HK-2 (cell line): ENCODE measurements around the gene NADK2.

Experiments used
- DNase-seq: peaks from one replicate; pipeline ENCODE4 v3.0.0-alpha.2; 2018; ENCODE audit not compliant: unreplicated experiment

Gene NADK2

DNA sequence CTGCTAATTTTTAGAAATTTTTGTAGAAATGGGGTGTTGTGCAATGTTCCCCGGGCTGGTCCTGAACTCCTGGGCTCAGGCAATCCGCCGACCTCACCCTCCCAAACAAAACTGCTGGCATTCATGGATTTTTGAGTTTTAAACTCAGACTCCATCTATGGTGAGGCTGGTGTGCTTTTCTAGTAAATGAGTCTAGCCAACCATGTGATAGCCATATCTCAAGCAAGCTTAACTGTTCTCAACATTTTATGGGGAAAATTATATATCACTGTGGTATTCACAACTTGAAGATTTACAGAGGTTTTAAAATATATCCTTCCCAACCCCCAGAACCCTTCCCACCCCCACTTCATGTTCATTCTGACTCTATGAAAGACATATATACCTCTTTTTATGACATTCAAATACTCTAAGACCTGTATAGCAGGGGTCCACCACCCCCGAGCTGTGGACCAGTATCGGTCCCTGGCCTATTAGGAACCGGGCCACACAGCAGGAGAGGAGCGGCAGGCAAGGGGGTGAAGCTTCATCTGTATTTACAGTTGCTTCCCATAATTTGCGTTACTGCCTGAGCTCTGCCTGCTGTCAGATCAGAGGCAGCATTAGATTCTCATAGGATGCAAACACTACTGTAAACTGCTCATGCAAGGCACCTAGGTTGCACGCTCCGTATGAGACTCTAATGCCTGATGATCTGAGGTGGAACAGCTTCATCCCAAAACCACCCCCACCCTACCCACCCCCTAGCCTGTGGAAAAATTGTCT lies 4.5 kb upstream of the NADK2 start:
- no peak for DNase-seq

- no peak for DNase-seq
These were observed 2.4 kb upstream of the NADK2 start for GRCh38 chr5:36244076-36244475.

DNA sequence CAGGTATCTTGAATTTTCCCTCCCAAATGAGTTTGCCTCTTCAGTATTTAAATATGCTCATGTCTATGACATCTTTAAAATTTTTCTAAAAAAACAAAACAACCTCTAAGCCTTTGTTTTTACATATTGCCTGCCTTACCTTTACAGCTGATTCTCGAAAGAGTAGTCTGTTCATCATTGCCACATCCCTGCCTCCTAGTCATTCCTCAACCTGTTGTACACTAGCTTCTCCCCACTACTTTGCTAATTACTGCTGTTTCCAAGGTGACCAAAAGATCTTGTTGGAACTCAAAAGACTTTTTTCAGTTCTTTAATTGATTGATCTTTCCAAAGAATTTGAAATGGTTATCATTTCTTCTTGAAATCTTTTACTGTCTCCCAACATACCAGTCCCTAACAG lies 1.9 kb upstream of the NADK2 start:
- no peak for DNase-seq

GRCh38 chr5:36242534-36243485 lies 1.1 kb upstream of the NADK2 start:
- no peak for DNase-seq

GRCh38 chr5:36240779-36241630 lies 720 bp downstream of the NADK2 start:
- DNase-seq = peak; percentile 62

DNA sequence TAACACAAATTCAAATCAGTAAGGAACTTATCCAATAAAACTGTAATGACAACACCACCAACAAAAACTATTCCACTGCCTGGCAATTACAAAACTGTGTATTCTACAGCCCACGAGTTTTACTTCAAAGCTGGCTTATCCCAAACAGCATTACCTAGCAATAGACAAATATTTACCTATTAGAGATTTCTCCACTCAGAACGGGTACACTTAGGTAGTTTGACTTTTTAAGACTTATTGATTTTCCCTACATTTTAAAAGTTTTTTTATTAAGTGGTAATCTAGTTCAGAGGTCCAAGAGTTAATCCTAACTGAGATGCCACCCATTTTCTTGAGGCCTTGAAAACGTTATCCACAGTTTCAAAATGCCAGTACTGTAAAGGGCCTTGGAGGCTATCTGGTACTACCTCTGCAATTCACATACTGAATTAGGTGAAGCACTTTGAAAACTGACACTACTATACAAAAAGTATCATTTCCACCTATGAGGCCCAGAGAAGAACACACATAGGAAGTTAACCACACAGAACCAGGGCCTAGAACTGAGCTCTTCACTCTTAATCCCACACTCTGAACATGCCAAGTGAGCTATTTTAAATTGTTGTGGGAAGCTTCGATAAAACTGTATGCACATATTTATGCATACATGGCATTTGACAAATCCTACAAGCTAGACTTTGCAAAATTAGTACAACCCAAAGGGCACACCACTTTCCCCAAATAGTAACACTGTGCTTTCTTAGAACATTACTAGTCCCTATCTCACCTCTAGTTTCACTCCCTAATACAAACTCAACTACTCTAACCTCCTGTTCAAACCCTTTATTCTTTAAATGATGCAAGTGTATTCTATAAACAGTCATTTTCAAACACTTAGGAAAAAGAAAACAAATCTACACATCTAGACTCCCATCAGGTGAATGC lies 2.1 kb downstream of the NADK2 start:
- no peak for DNase-seq

DNA sequence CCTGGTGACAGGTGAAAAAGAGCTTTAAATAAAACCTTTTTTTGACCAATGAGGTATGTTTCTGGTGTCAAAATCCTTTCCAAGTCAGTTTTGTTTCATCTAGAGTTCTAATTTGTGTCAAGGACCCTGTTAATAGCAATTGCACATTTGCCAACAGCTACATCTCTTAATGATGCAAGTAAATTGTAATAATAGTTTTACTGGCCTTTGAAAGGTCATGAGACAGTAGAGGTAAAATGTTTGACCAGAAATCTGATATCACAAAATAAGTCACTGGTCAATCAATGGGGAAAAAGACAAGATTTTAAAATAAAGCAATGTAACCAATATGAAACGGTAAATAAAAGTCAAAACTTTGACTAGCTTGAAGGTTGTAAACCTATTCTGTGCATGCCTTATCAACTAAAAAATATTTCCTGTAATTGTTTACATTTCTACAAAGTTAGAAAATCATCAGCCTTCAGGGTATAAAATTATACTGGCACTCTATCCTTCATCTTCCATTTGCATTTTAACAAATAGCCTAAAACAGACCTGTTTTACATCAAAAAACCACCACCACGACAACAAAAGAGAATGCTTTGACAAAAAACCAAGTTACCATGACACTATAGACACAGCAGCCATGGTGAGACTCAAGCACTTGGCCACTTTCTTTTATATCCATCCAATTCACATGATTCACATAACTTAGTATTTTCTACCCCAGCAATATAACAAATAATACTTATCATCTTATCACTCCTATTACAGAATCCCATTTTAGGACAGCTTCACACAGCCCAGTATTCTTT lies 3.0 kb downstream of the NADK2 start:
- no peak for DNase-seq

DNA sequence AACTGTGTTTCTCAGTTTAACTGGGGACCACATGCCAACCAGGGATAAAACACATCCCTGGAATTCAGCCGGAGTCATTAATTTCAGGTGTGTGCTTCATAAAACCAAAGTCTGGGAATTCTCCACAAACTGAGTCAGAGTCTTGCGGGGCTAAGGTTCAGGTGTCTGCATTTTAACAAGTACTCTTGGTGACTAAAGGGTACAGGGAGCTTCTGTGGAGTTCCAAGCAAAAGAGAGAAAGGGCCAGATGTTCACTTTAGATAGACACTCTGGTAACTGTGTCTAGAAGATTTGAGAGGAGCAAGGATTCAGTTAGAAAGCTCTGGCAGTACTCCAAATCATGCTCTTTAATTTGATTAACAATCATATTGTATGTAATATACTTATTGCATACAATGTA lies 4.0 kb downstream of the NADK2 start:
- no peak for DNase-seq

DNA sequence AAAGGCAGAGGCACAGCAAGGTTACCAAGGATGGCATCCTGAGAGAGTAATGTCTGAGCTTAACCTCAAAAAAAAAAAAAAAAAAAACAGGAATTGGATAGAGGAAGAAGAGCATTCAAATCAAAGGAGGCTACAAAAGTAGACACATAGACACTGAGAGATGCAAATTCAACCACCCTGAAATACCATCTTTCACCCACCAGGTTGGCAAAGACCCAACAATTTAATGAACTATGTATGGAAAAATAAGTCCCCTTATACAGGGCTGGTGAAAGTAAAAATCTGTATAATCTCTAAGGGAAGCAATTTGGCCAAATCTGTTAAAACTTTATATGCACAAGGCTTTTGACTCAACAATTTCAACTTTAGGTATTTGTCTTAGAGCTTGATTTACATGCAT lies 4.9 kb downstream of the NADK2 start:
- DNase-seq = no peak

GRCh38 chr5:36232533-36232932 lies 9.2 kb downstream of the NADK2 start:
- no peak for DNase-seq

- DNase-seq = no peak
These were observed 11.5 kb downstream of the NADK2 start for GRCh38 chr5:36230151-36230790.

GRCh38 chr5:36228505-36228904 lies 13.2 kb downstream of the NADK2 start:
- no peak for DNase-seq

- DNase-seq = no peak
These were observed 14.7 kb downstream of the NADK2 start for GRCh38 chr5:36227046-36227445.

GRCh38 chr5:36222620-36223019 lies 19.1 kb downstream of the NADK2 start:
- DNase-seq = no peak

GRCh38 chr5:36217988-36218387 lies 23.7 kb downstream of the NADK2 start:
- DNase-seq = no peak

DNA sequence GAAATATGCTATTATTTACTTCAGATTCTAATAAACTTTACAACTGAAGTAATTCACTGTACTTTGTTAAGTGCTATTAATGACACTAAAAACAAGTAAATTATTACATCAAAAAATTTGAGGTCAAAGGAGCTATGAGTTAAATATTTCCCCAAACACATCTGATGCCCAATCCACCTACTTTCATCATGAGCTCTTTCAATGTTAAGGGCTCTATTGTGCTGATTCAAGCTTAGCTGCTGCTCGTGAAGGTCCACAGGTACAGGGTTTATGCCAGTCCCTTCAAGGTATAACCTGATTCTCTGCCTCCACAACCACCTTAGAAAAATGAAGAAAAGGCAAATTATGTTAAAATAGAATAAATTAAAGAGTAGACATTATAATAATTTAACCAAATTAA lies 24.2 kb downstream of the NADK2 start:
- no peak for DNase-seq

DNA sequence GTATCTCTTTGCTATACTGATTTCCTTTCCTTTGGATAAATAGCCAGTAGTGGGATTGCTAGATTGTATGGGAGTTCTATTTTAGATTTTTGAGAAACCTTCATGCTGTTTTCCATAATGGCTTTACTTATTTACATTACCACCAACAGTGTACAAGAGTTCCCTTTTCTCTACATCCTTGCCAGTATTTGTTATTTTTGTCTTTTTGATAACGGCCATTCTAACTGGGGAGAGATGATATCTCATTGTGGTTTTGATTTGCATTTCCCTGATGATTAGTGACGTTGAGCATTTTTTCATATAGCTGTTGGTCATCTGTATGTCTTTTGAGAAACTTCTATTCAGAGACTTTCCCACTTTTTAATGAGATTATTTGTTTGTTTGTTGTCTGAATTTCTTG lies 25.8 kb downstream of the NADK2 start:
- DNase-seq = no peak

- DNase-seq = no peak
These were observed 27.3 kb downstream of the NADK2 start for GRCh38 chr5:36214436-36214835.

DNA sequence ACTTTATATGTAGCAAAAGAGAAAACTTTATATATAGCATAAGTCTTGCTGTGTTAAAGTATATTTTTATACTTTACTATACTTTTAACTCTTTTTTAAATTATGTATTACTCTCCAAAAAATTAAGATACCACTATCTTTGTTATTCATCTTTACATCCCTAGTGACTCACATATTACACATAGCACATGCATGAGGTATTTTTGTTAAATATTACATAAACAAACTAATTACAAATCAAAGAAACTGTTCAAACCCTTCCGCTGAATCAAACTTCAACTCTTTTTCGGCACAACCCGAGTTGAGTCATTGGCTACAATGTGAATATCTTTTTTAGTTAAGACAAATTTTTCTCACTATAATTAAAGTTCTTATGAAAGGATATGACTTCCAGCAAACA lies 32.1 kb downstream of the NADK2 start:
- no peak for DNase-seq

DNA sequence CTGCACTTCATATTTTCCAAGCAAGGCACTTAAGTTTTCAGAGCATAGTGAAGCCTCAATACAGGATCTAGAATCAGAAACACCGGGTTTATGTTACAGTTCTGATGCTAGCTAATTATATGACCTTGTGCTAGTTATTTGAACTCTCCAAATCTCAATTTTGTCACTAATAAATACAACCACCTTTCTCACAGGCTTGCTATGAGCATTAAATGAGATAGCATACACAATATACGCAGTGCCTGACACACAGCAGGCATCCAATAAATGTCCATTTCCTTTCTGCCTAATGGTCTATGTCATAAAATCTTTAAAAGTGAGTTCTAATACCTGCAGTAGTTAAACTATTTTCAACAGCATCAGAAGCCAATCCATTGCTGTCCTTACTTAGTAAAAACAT lies 32.9 kb downstream of the NADK2 start:
- no peak for DNase-seq
